Measurements from ENCODE around the gene CDK5RAP2.

DNA sequence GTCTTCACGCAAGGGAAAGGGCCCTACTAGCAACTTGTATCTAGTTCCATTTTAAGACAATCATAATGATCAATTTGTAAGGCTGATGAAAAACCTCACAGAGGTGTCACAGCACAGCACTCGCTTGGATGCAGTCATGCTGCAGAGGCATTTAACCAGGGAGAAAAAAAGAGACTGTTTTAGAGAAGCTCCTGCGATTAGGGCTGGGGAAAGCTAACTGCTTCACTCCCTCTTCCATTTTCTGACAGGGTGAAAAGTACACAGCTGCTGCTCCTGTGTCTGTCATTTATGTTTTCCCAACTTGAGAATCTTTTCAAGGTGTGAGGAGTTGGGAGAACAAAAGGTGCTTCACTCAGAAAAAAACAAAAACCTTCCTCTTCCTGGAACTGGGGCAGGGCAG, 106.4 kb downstream of the CDK5RAP2 start:
- no peak for TF ChIP-seq POLR2A (IDR thresholded peaks at IDR 0.05)
- TF ChIP-seq, protein P1, sequence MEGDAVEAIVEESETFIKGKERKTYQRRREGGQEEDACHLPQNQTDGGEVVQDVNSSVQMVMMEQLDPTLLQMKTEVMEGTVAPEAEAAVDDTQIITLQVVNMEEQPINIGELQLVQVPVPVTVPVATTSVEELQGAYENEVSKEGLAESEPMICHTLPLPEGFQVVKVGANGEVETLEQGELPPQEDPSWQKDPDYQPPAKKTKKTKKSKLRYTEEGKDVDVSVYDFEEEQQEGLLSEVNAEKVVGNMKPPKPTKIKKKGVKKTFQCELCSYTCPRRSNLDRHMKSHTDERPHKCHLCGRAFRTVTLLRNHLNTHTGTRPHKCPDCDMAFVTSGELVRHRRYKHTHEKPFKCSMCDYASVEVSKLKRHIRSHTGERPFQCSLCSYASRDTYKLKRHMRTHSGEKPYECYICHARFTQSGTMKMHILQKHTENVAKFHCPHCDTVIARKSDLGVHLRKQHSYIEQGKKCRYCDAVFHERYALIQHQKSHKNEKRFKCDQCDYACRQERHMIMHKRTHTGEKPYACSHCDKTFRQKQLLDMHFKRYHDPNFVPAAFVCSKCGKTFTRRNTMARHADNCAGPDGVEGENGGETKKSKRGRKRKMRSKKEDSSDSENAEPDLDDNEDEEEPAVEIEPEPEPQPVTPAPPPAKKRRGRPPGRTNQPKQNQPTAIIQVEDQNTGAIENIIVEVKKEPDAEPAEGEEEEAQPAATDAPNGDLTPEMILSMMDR (IDR thresholded peaks at IDR 0.05 in 4 of 5, conservative IDR thresholded peaks at IDR 0.05 in 1 of 5), result no peak
